Ascending aorta (tissue), 2 donors: ENCODE measurements around the gene CDV3. TPM values are rescaled to one million over a fixed set of nuclear protein-coding genes. Genes with fewer than 3 reads are reported as not detected.

ENCODE experiments used
- DNase-seq, 2 donors: peaks; one replicate each; pipeline ENCODE4 v3.0.0-alpha.2; 2019; ENCODE audit warnings: low spot score in 2 of 2
- H3K27ac ChIP-seq, 2 donors: fragments of 200-600 bp; sonication (generic); one replicate each; pipeline ENCODE4 v1.5.1; 2016 to 2017; ENCODE audit warnings: mild to moderate bottlenecking in 1 of 2
- H3K27me3 ChIP-seq: fragments of 200-600 bp; sonication (generic); one replicate; pipeline ENCODE4 v1.5.1; 2017
- H3K36me3 ChIP-seq, 2 donors: fragments of 200-600 bp; sonication (generic); one replicate each; pipeline ENCODE4 v1.5.1; 2016
- H3K4me1 ChIP-seq, 2 donors: fragments of 200-600 bp; sonication (generic); one replicate each; pipeline ENCODE4 v1.5.1; 2016 to 2017; ENCODE audit warnings: mild to moderate bottlenecking in 1 of 2
- H3K4me3 ChIP-seq, 2 donors: fragments of 200-600 bp; sonication (generic); one replicate each; pipeline ENCODE4 v1.5.1; 2016 to 2017; ENCODE audit warnings: mild to moderate bottlenecking in 1 of 2
- H3K9me3 ChIP-seq, 2 donors: fragments of 200-600 bp; sonication (generic); one replicate each; pipeline ENCODE4 v1.5.1; 2016
- CTCF ChIP-seq, 3 experiments: fragments of 200-600 bp in 2 of 3; fragments of 450-650 bp in 1 of 3; sonication (generic) in 2 of 3; IDR thresholded peaks; one replicate each; pipeline ENCODE4 v1.5.1; 2016 to 2019; ENCODE audit warnings: antibody characterized with exemption in 3 of 3, mild to moderate bottlenecking in 1 of 3, moderate library complexity in 1 of 3
- intact Hi-C: fragments of 100-400 bp; cut with DNase I; formaldehyde crosslinking; loops from one replicate; pipeline ENCODE4 v1.15.1; 2023
- total RNA-seq: library from RNA; depleted of rRNA; stranded (reverse); fragments of >200 nt; gene quantifications from one replicate; pipeline ENCODE4 v1.1.0, GENCODE V29; 2016

Gene CDV3
- total RNA-seq, 1 donor from 2014 or later: 24.6 TPM

GRCh38 chr3:133591271-133591742 is 17.8 kb downstream of the CDV3 start:
- intact Hi-C loops: no loop called here
- no peak for TF ChIP-seq CTCF (IDR thresholded peaks at IDR 0.05)
- H3K36me3 ChIP-seq: peaks cover 21 to 33% of the 10 kb centered on the region in 2 donors
- no peaks in the 10 kb centered on the region for H3K4me1 ChIP-seq
- H3K27me3 ChIP-seq: no peaks in the 10 kb centered on the region
- DNase-seq: no peak
- no peak overlapping the region for H3K4me3 ChIP-seq
- no peak overlapping the region for H3K27ac ChIP-seq
- no peaks in the 10 kb centered on the region for H3K9me3 ChIP-seq

DNA sequence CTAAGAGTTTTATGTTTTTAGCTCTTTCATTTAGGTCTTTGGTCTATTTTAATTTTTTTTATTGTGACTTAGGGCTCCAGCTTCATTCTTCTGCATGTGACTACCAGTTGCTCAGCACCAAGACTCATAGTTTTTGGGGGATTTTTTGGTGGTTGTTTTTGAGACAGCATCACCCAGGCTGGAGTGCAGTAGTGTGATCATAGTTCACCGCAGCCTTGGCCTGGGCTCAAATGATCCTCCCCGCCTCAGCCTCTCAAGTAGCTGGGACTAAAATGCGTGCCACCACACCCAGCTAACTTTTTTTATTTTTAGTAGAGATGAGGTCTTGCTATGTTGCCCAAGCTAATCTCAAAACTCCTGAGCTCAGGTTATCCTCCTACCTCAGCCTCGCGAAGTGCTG is 19.4 kb downstream of the CDV3 start:
- H3K9me3 ChIP-seq: no peaks in the 10 kb centered on the region
- no peaks in the 10 kb centered on the region for H3K4me1 ChIP-seq
- intact Hi-C loops: no loop called here
- H3K27ac ChIP-seq: no peak overlapping the region
- H3K36me3 ChIP-seq: peaks cover 7 to 17% of the 10 kb centered on the region in 2 donors
- H3K4me3 ChIP-seq: no peak overlapping the region
- no peak for DNase-seq
- no peak for TF ChIP-seq CTCF (IDR thresholded peaks at IDR 0.05)
- H3K27me3 ChIP-seq: no peaks in the 10 kb centered on the region

GRCh38 chr3:133593243-133593642 is 19.8 kb downstream of the CDV3 start:
- intact Hi-C loops: no loop called here
- DNase-seq: no peak
- no peak overlapping the region for H3K4me3 ChIP-seq
- no peak overlapping the region for H3K27ac ChIP-seq
- H3K4me1 ChIP-seq: no peaks in the 10 kb centered on the region
- no peak for TF ChIP-seq CTCF (IDR thresholded peaks at IDR 0.05)
- peaks cover 3 to 17% of the 10 kb centered on the region in 2 donors for H3K36me3 ChIP-seq
- H3K27me3 ChIP-seq: no peaks in the 10 kb centered on the region
- no peaks in the 10 kb centered on the region for H3K9me3 ChIP-seq

- no peak overlapping the region for H3K4me3 ChIP-seq
- peaks cover 0 to 4% of the 10 kb centered on the region in 2 donors for H3K36me3 ChIP-seq
- H3K4me1 ChIP-seq: no peaks in the 10 kb centered on the region
- H3K9me3 ChIP-seq: no peaks in the 10 kb centered on the region
- TF ChIP-seq CTCF (IDR thresholded peaks at IDR 0.05): no peak
- H3K27me3 ChIP-seq: no peaks in the 10 kb centered on the region
- H3K27ac ChIP-seq: no peak overlapping the region
- intact Hi-C loops: no loop called here
- DNase-seq: no peak
Observed at GRCh38 chr3:133595341-133595740, 21.9 kb downstream of the CDV3 start.

- peaks cover 0 to 4% of the 10 kb centered on the region in 2 donors for H3K36me3 ChIP-seq
- intact Hi-C loops: no loop called here
- TF ChIP-seq CTCF (IDR thresholded peaks at IDR 0.05): no peak
- H3K27me3 ChIP-seq: no peaks in the 10 kb centered on the region
- no peak overlapping the region for H3K27ac ChIP-seq
- H3K9me3 ChIP-seq: no peaks in the 10 kb centered on the region
- H3K4me1 ChIP-seq: no peaks in the 10 kb centered on the region
- H3K4me3 ChIP-seq: no peak overlapping the region
- no peak for DNase-seq
Observed at GRCh38 chr3:133598405-133598804, 24.9 kb downstream of the CDV3 start.

DNA sequence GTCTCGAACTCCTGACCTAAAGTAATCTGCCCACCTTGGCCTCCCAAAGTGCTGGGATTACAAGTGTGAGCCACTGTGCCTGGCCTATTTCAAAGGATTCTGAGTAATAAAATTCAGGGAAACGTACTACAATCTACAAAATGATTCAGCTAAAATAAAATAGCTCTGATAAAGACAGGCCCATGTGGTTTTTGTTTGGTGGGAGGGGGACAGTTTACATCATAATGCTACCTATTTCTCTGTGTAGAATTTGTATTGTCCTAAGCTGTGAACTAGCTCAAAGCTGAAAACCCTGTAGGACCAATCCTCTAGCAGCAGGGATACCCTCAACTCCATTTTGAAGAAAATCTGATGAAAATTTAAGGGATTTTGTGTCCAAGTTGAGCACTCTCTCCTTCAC is 25.8 kb downstream of the CDV3 start:
- H3K9me3 ChIP-seq: no peaks in the 10 kb centered on the region
- H3K4me1 ChIP-seq: no peaks in the 10 kb centered on the region
- TF ChIP-seq CTCF (IDR thresholded peaks at IDR 0.05): no peak
- H3K27ac ChIP-seq: no peak overlapping the region
- H3K4me3 ChIP-seq: no peak overlapping the region
- intact Hi-C loops: no loop called here
- H3K36me3 ChIP-seq: peaks cover 0 to 4% of the 10 kb centered on the region in 2 donors
- no peaks in the 10 kb centered on the region for H3K27me3 ChIP-seq
- no peak for DNase-seq
